Tongue (tissue), 2 donors: ENCODE data around the gene DSE. TPM values are rescaled to one million over a fixed set of nuclear protein-coding genes. Genes with fewer than 3 reads are reported as not detected.
A peak's percentile ranks its signal among the peaks of the same experiment; 100 is the strongest.

Source experiments
- DNase-seq: peaks from one replicate; pipeline ENCODE4 v3.0.0-alpha.2; 2015
- total RNA-seq: library from RNA; depleted of rRNA; stranded (reverse); fragments of >200 nt; gene quantifications from one replicate; pipeline ENCODE4 v1.2.3, GENCODE V29; 2014

Gene DSE
- total RNA-seq, 1 donor from 2014 or later: 47.4 TPM

- DNase-seq: no peak
Observed at GRCh38 chr6:116387374-116387773, 16.6 kb downstream of the DSE start.

- no peak for DNase-seq
Observed at GRCh38 chr6:116388924-116389323, 18.2 kb downstream of the DSE start.

- DNase-seq: no peak
Observed at GRCh38 chr6:116389357-116389756, 18.6 kb downstream of the DSE start.

- DNase-seq: no peak
Observed at GRCh38 chr6:116390581-116390980, 19.8 kb downstream of the DSE start.

GRCh38 chr6:116392132-116393013, 21.6 kb downstream of the DSE start:
- DNase-seq: no peak

GRCh38 chr6:116393430-116393829, 22.7 kb downstream of the DSE start:
- no peak for DNase-seq

- no peak for DNase-seq
Observed at GRCh38 chr6:116395647-116396046, 24.9 kb downstream of the DSE start.

- no peak for DNase-seq
Observed at GRCh38 chr6:116396441-116396840, 25.7 kb downstream of the DSE start.

GRCh38 chr6:116397914-116398313, 27.2 kb downstream of the DSE start:
- DNase-seq: peak; percentile 24

GRCh38 chr6:116398316-116399010, 27.7 kb downstream of the DSE start:
- DNase-seq: peak; percentile 19

- no peak for DNase-seq
Observed at GRCh38 chr6:116399287-116399686, 28.5 kb downstream of the DSE start.

- no peak for DNase-seq
Observed at GRCh38 chr6:116400328-116400727, 29.6 kb downstream of the DSE start.

GRCh38 chr6:116402108-116402937, 31.6 kb downstream of the DSE start:
- DNase-seq: no peak

- no peak for DNase-seq
Observed at GRCh38 chr6:116403205-116403604, 32.5 kb downstream of the DSE start.

- peak; percentile 65 for DNase-seq
Observed at GRCh38 chr6:116404696-116405095, 33.9 kb downstream of the DSE start.

- peak; percentile 83 for DNase-seq
Observed at GRCh38 chr6:116405138-116405537, 34.4 kb downstream of the DSE start.

- peak; percentile 57 for DNase-seq
Observed at GRCh38 chr6:116405652-116406356, 35.1 kb downstream of the DSE start.

GRCh38 chr6:116406678-116407345, 36.1 kb downstream of the DSE start:
- DNase-seq: peak; percentile 13

GRCh38 chr6:116408491-116408890, 37.7 kb downstream of the DSE start:
- no peak for DNase-seq

- no peak for DNase-seq
Observed at GRCh38 chr6:116409756-116410155, 39.0 kb downstream of the DSE start.

GRCh38 chr6:116411284-116411623, 40.5 kb downstream of the DSE start:
- peak; percentile 53 for DNase-seq

GRCh38 chr6:116412270-116412669, 41.5 kb downstream of the DSE start:
- peak; percentile 46 for DNase-seq
